Measurements from ENCODE around the gene RIMBP3B. TPM values are rescaled to one million over a fixed set of nuclear protein-coding genes. Genes with fewer than 3 reads are reported as not detected.
"Not testable (repeated sequence)": the region's sequence is repeated elsewhere in the genome, so short reads cannot be mapped to it uniquely, and the experiment has no call there.

Gene RIMBP3B
- polyA plus RNA-seq, 4 donors = not detected

DNA sequence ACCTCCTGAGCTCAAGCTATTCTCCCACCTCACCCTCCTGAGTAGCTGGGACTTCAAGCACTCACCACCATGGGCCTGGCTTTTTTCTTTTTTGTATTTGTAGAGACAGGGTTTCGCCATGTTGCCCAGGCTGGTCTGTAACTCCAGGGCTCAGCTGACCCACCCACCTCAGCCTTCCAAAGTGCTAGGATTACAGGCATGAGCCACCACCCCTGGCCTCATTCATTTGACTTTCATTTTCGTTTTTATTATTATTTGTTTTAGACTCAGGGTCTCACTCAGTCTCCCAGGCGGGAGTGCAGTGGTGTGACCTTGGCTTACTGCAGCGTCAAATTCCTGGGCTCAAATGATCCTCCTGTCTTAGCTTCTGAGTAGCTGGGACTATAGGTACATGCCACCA, 24.2 kb downstream of the RIMBP3B start:
- not testable (repeated sequence) for DNase-seq (ENCODE audit: low read depth in 4 of 4, low spot score in 3 of 4)

DNA sequence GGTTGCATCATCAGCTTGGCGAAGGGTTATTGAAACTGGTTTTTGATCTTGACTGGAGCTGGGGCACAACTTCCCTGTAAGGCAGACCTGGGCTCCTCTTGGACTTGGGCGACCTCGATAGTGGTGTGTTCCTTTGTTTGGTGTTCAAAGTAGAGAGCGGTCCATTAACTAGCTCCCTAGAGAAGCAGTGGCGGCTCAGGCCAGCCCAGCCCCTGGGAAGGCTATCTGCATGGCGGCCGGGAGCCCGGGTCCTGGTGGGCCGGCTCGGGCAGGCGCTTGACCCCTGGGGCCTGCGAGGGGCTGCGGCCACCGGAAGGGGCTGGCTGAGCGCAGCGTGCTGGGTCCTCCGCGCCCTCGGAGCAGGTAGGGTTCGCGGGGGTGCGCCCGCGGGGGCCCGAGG, 32.8 kb downstream of the RIMBP3B start:
- not testable (repeated sequence) for DNase-seq (ENCODE audit: low read depth in 4 of 4, low spot score in 3 of 4)

DNA sequence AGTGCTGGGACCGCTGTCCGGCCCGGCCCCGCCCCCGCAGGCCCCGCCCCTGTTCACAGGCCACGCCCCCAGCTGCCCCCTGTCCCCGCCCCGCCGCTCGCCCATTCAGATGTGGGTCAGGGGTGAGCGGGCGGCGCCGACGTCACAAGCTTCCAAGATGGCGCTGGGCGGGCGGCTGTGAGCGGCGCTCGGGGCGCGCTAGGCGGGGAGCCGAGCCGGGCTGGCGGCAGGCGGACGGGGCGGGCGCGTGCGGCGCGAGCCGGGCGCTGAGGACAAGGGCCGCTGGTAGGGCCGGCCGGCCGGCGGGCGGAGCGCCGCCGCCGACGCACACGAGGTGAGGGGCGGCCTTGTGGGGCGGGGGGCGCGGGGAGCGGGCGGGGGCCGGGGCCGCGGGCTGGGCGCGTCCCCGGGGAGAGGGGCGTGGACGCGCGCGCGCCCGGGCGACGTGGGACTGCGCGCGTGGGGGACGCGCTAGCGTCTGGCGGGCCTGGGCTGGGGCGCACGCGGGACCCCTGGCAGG, 33.7 kb downstream of the RIMBP3B start, which contains the start of gene HIC2:
Gene HIC2 (plus strand): TSS at position 145 of the 520 bp plus-strand sequence. CDS start 25,461 bp downstream, outside the sequence.
- not testable (repeated sequence) for DNase-seq (ENCODE audit: low read depth in 4 of 4, low spot score in 3 of 4)

DNA sequence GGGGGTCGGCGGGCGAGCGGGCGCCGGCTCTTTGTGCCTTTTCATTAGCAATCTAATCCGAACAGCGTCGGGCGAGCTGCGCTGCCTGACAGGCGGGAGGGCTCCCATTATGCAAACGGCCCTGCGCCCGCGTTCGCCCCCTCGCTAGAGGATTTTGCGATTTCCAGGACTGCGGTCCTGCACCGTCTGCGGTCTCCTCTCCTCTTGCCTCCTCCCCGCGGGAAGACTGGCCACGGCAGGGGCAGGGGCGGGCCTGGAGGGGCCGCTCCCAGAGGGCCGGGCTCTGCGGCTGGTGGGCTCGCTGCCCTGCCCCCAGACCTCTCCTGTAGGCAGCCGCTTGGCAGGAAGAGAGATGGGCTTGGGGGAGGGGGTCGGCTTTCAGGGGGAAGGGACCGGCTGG, 34.3 kb downstream of the RIMBP3B start:
- DNase-seq (ENCODE audit: low read depth in 4 of 4, low spot score in 3 of 4) = not testable (repeated sequence)

DNA sequence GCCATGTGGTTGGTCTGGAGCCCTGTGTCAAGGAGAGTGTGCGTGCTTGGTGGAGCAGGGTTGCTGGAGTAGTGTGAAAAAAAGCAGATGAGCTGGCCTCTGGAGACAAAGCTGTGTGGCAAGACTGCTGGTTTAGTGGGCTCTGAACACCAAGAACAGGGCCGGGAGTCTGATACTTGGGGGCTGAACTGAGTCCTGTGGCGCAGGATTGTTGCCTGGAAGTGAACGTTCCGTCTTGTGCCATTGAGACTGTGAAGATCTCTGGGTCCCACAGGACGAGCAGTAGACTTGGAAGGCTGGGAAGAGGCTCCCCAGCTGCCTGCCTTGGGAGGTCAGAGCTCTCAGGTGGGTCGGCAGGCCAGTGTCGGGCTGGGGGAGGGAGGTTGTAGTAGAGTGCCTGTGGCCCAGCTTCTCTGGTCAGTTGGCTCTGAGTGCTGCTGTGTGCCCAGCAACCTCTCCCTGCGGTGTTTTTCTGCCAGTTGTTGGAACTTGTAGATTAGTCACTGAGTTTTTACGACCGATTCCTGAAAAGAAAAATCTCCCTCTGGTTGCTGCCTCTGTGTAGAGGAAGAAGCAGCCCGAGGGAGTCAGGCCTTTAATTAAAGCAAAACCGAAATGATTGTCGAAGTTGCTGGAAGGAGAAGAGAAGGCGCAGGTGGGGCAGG, 35.6 kb downstream of the RIMBP3B start:
- not testable (repeated sequence) for DNase-seq (ENCODE audit: low read depth in 4 of 4, low spot score in 3 of 4)

DNA sequence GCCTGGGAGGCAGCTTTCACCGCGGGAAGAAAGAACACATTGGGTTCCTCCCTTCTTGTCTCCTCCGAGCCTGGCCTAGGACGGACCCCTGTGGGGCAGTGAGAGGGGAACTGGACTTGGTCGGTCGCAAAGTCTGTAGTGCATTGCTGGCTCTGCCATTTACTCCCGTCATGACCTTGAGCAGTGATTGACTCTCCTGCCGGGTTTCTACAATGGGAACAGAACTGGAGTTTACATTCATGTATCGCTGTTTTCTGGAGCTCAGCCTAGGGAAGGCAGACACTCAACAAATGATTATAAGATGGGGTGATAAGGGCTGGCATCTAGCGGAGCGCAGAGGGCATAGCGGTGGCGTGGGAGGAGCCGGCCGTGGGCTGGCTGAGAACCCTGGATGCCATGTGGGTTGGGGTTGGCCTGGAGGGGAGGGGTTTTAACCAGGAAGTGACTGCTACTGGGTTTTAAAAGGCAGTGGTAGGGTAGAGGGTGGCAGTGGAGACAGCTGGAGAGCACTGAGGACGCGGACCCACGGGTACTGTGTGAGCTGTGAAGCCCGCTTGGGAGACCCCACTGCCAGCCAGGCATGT, 36.7 kb downstream of the RIMBP3B start:
- DNase-seq (ENCODE audit: low read depth in 4 of 4, low spot score in 3 of 4) = not testable (repeated sequence)

DNA sequence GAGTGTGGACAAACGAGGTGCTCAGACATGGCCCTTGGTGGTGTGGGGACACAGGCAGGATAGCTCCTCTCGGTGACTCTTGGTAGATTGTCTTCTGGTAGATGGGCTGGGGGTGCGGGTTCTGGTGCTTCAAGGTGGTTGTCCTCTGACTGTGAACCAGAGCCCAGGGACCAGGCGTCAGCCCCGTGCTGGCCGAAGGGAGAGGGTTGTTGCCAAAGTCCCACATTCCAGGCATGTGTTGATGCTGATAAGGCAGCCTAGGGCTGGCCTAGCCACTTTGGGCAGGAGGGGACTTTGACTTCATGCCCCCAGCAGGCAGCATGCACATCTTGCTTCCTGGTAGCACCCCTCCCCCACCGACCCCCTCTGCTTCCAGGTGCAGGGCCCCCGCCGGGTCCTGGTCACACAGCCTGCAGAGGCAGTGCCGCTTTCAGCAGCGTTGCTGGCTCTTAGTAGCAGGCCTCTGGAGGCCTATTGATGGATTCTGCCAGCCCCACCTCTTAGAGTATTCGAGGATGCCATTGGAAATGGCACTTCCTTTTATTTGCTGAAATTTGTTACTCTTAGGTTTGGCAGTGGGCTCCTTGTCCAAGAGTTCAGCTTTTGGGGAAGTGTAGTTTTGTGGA, 40.6 kb downstream of the RIMBP3B start:
- not testable (repeated sequence) for DNase-seq (ENCODE audit: low read depth in 4 of 4, low spot score in 3 of 4)

DNA sequence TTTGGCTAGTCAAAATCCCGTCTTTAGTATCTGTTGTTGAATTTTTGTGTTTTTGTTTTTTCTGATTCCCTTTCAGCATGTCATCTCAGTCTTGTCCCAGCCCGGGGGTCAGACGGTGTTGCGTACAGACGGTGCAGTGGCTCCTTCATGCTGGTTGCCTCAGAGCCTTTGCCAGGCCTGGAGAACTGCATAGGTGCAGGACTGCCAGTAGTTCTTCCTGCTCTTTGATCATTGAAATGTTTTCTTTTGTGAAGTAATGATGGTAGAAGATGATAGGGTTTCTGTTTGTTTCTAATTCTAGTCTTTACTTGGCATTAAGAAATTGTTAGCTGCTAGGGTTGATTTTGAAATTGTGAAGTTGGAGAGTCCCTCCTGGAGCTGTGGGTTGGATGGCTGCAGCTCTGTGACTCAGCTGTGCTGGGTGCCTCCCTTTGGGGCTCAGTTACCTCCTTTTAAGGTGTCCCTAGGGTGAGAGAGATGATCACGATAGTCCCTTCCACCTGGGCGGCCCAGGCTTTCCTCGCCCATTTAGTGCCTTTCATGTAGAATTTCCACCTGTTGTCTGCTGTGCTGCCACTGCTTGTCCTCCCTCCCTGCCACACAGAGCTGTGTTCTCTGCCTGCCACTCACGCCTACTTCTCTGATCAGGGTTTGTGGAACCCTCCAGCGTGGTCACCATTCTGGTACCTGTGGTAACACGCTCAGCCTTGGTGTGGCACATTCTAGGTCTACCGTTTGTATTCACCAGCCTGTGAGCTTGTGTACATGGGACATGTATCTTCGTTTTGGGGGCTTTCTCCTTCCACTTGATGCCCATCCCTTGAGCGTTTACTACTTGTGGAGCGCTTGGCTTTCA, 51.1 kb downstream of the RIMBP3B start:
- DNase-seq (ENCODE audit: low read depth in 4 of 4, low spot score in 3 of 4) = not testable (repeated sequence)

DNA sequence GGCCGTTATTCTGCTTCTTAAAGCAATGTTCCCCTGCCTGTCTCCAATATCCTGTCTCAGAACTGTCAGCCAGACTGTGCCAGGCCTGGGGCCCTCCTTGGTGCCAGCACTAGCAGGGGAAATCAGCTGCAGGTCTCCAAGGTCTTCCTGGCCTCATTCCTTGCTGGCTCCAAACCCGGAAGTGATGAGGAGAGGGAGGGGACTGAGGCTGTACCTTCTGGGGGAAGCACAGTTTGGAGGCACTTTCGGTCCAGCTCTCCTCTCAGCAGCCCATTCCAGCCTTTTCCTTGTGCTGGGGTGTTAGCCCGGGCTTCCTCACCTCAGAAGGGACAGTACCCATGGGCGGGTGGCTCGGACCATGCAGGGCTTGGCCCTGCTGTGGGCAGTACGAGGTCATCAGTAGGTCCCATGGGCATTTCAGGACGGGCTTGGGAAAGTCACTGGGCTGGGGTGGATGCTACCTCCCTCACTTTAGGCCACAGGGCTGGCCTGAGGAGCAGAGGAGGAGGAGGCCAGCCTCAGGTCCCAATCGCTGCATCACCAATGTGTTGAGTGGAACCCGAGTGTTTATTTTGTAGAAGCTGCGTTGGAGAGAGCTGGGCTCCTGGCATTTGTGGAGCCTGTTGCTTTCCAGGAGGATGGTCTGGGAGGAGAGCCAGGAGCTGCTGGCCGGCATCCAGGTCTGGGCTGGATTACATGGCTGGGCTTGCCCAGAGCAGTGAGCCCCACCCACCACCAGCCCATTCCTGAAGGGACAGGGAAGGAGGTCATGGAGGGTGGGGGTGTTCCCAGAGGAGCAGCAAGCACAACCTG, 52.7 kb downstream of the RIMBP3B start:
- not testable (repeated sequence) for DNase-seq (ENCODE audit: low read depth in 4 of 4, low spot score in 3 of 4)

DNA sequence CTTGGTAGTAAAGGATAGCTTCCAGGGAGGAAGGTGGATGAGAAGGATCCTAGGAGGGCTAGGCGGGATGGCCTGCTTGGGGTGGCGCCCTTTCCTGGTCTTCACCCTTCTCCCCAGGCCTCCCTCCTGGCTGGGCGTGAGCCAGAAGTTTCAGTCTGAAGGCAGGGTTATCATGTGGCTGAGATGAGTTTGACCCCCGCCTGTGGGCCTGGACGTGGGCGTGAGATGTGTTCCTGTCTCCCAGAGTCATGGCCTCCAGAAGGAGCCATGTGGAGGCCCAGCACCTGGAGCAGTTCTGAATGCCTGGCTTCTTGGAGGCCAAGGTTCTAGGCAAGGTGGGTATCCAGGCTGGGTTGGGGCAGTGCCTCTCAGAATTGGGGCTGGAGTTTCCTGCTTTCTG, 54.5 kb downstream of the RIMBP3B start:
- DNase-seq (ENCODE audit: low read depth in 4 of 4, low spot score in 3 of 4) = not testable (repeated sequence)

Other genes with a start within 250 kb of the RIMBP3B start
- gene HIC2, start 33.6 kb downstream of the RIMBP3B start, polyA plus RNA-seq (ENCODE audit: insufficient read length in 4 of 4) = 10 to 100 TPM in 1 of 4 donors, 1 to 10 TPM in 3; 6.9 to 11.5 (median 8.6) TPM
- 1 to 10 TPM in 3 of 4 donors, under 1 TPM in 1; 0.81 to 2.1 (median 1.7) TPM for gene TMEM191C, start 83.6 kb downstream of the RIMBP3B start, polyA plus RNA-seq (ENCODE audit: insufficient read length in 4 of 4)
- gene RIMBP3C, start 167.7 kb downstream of the RIMBP3B start, polyA plus RNA-seq (ENCODE audit: insufficient read length in 4 of 4) = under 1 TPM; 0.27 to 0.50 (median 0.40) TPM
- gene UBE2L3, start 184.0 kb downstream of the RIMBP3B start, polyA plus RNA-seq (ENCODE audit: insufficient read length in 4 of 4) = 10 to 100 TPM; 48.7 to 63.8 (median 58.1) TPM
- gene YDJC, start 246.3 kb downstream of the RIMBP3B start, polyA plus RNA-seq (ENCODE audit: insufficient read length in 4 of 4) = 10 to 100 TPM in 2 of 4 donors, 1 to 10 TPM in 2; 5.0 to 19.2 (median 9.1) TPM
- under 1 TPM; 0.26 to 0.46 (median 0.38) TPM for gene CCDC116, start 249.0 kb downstream of the RIMBP3B start, polyA plus RNA-seq (ENCODE audit: insufficient read length in 4 of 4)